NCI-H2227 (cell line): Measurements from ENCODE around the gene USP25.

Experiments
- DNase-seq: peaks from one replicate; lab custom pipeline; 2025; ENCODE audit not compliant: unreplicated experiment; lab: John Stamatoyannopoulos, UW

The USP25 gene

DNA sequence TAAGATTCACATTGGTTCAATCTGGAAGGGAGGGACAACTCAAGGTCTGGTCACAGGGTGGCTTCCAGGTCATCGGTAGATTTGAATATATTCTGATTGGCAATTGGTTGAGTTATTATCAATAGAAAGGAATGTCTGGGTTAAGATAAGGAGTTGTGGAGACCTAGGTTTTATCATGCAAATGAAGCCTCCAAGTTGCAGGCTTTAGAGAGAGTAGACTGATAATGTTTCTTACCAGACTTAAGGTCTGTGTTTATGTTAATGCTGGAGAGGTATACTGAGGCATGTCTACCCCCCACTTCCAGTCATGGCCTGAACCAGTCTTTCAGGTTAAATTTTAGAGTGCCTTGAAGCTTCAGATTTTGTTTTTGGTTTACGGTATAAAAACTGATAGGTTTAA lies 29.7 kb downstream of the USP25 start:
- DNase-seq: no peak

DNA sequence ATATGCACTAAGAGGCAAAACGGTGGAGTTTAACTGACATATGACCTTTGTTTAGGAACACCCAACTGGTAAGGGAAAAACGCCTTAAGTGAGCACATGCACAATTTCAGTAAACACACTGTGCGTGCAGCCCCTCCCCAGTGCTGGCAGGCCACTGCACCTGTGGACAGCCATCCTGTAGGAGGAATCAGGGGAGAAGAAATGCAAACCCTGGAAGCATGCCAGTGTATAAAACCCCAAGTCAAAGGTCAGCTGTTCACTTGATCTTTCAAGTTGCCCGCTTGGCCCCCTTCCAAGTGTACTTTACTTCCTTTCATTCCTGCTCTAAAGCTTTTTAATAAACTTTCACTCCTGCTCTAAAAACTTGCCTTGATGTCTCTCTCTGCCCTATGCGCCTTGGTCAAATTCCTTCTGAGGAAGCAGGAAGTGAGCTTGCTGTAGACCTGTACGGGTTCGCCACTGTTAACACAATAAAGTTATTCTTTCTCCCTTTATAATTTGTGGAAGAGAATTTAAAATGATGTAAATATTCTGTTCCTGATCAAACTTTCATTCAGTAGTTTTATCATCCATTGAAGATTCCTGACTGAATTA lies 31.8 kb downstream of the USP25 start:
- no peak for DNase-seq

DNA sequence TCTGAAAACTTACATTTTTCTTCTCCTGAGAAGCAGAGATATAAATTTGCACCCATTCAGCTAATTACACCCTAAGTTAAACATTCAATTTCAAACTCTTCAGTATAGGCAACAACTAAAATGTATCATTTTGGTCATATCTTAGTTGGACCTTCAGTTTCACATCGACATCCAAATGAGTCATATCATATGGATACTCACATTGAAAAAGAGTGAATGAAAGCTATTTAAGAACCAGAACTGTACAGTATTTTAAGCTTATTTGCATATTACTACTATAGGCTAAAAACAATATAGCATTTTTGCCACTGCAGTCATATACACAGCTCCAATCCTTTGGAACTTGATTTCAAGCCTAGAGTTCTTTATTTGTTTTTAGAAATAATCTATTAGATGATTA lies 33.6 kb downstream of the USP25 start:
- no peak for DNase-seq

DNA sequence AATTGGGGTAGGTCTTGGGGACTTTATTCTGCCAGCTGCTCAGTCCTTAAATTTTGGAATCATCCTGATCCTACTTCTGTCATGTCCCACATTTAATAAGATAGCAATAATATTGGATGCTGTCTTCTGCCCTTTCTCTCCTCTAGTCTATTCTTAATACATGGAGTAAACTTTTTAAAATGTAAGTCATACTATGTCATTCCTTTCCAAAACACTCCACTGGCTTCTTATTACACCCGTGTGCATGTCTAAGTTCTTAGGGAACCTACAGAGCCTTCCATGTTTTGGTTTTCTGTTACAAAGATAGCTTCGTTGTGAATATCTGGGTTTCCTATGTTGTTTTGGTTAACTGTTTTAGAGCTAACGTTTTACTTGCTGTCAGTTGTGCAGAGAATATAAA lies 35.1 kb downstream of the USP25 start:
- no peak for DNase-seq

DNA sequence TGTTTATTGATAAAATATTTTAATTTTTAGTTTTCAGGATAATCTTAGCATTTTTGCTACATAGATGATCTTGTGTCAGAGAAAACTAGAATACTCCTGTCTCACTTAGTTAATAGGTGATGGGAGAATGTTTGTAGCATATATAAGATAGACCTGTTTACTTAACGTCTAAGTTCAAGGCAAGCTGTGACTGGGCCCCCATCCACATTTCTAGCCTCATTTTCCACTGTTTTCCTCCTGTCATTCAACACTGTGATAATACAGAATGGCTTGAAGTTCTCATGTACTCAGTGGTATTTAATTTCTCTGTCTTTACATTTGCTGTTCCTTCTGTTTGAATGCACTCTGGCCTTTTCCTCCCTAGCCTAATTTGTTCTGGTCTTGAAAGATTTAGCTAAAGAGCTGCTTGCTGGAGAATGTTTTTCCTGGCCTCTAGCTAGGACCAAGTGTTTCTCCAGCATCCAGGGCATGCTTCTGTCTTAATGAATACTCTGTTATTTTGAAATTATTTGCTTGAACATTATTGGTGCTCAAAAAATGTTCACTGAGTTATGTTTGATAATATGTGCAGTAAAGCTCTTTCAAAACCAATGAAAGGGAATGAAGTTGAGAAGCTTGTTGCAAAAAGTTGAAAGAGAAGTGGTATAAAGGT lies 37.3 kb downstream of the USP25 start:
- no peak for DNase-seq

DNA sequence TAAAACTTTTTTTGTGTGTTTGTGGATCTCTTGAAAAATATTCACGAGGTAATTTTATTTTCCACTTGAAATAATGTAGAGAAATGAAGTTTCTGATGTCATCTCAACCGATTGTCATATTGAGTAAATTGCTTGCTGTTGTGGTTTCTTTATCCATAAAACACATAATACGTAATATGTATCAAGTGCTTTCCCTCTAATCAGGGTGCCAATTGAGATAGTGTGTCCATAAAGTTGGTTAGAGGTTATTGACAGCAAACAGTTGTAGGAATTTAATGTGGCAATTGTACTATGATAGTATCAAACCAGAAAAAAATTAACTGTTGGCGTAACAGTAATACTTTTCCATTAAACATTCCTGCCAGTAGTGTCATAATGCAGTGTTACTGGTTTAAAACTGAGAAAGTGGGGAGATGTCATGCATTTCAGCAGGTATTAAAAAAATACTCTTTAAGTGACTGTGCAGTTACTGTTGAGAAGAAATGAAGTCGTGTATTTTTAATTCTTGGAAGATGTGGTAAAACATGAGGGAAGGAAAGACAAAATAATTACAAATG lies 38.3 kb downstream of the USP25 start:
- DNase-seq: no peak

DNA sequence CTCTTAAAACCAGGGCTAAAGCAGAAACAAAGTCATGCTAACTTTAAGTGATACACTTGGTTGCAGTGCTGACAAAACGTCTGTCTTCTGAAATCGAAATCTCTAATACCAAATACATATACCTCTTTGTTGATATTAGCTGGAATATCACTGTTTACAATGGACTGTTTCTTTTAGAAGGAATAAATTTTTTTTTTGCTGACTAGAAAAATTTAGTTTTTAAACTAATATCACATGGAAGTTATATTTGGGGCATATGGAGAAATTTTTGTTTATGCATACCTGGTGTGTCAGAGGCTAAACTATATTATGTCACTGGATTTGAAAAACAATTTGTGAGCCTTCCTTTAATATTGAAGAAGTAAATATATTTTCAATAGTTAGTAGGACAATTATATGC lies 39.1 kb downstream of the USP25 start:
- no peak for DNase-seq

DNA sequence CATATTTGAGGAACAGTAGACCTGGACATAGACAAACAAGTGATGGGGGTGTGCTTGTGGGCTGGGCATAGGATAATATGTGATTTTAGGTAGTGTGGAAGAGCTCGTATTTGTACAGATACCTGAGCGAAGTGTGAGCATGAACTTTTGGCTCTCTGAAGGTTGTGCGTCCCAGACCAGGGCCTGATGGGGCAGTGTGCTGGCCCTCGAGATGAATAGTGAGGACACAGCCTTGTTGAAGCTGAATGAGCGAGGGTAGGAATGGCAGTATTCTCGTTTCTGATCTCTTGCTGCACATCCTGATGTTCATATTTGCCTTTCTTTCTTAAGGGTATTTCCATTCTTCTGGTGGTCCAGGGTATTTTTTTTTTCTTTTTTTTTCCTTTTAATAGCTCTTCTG lies 41.5 kb downstream of the USP25 start:
- no peak for DNase-seq

DNA sequence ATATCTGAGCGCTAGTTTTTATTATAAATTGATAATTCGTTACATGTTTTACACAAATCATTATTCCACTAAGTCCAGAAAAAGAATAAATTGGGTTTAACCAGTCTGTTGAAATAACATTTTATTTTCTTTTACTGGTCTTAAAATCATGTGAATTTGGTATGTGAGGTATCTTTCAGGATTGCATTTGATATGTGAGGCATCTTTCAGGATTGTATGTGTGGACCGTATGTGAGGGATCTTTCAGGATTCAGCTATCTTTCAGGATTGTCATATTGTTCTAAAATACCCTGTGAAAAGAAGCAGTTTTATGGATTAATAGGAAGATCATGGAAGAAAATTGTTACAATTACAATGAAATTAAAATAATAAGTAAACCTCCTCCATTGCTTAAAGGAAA lies 42.9 kb downstream of the USP25 start:
- no peak for DNase-seq

DNA sequence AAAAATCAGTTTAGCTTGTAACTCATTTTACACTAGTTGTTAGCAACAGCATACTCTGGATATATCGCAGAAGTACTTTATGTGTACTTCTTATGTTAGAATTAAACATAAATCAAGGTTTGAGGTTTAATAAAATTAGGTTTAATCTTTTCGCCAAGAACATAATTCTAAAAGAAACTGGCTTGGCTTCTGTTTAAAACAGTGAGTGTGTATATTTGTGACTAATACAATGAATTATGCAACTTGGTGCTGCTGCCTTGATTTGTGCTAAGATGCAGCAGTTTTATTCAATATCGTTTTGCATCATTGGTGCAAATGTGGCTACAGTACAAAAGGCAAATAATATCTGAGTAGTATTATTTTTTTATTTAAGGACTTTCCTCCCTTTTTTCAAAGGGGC lies 44.8 kb downstream of the USP25 start:
- no peak for DNase-seq

DNA sequence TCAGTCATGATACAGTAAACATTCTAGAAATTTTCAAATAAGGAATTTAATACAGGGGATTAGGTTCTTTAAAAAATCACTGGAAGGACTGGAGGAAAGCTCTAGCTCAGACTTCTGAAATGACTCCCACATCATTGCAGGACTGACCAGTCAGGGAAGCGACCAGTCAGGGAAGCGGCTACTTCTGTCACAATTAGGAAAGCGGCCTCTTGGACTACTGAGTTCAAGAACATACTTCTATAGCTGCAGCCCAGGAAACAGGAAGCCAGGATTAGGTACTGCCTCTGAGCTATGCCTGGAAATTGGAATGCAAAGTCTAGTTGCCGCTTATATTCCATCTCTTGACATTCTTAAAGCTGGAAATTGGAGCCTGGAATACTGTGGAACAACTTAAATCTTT lies 45.5 kb downstream of the USP25 start:
- no peak for DNase-seq

DNA sequence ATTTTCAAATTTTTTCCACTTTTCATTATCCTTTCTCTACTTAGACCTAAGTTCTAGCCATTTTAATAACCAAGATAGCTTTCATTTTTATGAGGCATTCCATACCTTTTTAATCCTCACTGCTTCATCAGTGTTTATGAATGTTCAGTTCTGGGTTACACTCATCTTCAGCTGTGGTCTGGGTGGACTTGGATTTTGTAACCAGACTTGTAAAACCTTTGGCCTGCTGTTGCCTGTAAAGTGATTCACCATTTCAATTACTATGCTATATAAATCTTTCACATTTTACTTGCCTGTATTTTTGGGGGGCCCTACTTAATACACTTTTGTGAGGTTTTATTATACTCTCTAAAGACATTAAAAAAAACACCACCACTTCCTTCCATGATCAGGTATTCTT lies 46.2 kb downstream of the USP25 start:
- DNase-seq: no peak

DNA sequence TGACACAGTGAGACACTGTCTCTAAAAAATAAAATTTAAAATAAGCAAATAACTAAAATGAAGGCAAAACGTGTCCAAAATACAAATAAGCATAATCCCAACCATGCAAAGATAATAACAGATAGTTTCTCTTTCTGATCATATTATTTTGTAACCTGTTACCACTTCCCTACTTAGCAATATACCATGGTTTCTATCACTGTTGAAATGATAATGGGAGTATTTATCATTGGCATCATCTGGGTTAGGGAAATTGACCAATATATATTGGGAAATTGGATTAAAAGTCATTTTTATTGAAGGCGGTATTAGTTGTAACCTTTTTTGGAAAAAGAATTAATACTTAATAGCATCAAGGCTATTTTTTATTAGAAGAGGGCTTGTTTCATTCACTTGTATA lies 47.0 kb downstream of the USP25 start:
- DNase-seq: no peak

DNA sequence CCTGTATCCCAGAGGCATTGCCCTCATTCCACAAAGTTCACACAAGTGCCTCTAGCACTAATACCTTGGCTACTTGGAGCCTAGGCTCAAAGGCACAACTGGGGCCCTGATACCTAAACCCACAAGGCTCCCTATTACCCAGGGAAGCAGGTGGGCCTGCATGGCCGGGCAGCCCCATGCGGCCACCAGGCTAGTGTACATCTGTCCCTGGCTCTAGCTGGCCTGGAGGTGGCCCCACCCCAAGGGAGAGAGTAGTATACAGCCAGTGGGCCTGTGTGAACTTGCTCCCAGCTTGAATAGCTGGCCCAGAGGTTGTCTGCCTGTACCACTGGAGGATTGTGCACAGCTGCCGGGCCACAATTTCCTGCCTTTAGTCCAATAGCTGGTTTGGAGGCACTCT lies 52.2 kb downstream of the USP25 start:
- no peak for DNase-seq

DNA sequence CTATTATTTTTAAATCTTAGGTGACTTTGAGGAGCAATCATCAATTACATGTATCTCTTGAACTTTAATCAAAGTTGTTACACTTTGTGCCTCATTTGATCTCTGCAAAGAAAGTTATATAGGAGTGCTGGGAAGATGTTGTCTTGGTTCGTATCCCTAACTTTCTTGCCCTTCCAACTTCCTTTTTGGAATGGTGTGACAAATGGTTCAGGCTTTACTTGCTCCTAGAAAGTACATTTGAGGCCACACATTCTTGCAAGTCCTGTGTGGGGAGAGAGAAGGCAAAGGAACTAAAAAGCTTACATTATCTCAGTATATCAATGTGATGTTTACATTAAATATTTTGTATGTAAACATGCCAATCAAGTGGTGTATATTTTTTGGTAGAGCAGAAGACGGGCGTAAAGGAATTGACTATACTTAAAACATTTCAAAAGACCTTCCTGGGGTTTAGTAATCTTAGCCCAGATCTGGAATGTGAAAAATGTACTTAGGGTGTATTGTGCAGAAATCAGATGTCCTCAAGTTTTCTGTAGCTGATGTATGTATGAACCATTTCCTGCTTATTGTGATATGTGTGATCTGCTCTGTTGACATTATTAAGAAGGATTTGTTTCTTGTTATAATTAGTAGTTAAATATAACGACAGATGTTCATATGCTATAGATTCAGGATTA lies 59.2 kb downstream of the USP25 start:
- DNase-seq: no peak

DNA sequence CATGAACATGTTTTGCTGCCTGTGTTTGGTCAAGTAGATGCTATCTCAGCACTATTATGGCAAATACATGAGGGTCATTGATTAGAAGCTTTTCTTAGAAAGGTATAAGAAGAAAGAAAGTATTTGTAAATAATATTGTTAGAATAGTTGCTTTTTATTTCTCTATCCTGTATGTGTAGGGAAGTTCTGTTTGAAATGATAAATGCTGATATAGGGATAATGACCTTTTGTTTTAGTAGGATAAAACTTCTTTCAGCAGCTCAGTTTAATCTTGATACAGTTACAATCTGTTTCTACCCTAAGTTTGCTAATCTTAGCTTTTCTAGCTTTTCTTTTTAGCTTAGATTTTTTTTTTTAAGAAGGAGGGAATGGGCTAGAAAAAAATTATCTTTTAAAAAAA lies 63.3 kb downstream of the USP25 start:
- no peak for DNase-seq

DNA sequence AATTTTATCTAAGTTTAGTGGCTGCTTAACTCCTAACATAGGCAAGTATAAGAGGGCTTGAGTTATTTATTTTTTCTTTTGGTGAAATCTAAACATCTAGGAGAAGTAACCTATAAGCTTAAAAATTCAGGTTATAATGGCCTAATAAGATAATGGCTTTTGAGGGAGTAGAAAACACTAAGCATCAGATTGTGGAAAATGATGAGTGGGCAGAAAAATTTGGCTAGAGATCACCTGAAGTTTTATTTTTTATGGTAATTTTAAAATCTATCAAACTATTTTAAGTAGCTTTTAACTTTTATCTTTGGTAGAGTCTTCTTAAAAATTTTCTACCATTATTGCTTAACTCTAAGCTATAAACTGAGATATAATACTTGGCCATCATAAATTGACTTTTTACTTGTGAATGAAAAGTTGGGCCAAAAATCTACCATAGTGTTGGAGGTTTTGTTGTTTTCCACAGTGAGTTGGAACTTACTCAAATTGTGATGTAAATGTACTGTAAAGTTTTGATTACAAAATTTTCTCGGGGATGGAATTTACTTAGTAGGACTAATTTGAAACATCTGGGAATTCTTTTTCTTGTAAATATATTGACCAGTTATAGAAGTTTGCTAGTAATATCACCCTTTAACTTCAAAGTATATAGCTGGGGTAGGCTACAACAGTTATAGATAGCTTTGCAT lies 63.9 kb downstream of the USP25 start:
- no peak for DNase-seq

DNA sequence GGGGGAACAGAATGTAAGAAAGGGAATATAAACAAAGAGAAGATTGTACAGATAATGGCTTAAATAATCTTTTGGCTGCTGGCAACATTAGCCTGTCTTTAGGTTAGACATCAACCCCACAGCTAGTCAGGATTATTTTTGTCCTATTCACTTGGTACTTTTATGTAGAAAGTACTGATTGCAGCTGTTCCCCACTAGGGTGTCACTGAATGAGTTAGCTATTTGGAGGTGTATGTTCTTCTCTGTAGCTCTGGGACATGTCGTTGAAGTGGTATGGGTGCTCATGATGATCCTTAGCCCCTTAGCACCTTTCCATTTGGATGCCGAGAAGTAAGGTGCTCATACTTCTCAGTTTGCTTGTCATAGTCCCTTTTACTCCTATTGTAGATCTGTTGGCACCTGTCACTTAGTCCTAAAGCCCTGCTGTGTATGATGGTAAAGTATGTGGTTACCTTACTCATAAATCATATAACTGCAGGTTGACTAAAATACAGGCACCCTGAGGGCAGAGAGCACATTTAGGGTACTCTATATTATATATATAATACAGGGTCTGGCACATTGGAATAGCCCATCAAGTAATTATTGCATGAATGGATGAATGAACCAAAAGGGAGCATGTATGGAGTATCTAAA lies 64.6 kb downstream of the USP25 start:
- no peak for DNase-seq

DNA sequence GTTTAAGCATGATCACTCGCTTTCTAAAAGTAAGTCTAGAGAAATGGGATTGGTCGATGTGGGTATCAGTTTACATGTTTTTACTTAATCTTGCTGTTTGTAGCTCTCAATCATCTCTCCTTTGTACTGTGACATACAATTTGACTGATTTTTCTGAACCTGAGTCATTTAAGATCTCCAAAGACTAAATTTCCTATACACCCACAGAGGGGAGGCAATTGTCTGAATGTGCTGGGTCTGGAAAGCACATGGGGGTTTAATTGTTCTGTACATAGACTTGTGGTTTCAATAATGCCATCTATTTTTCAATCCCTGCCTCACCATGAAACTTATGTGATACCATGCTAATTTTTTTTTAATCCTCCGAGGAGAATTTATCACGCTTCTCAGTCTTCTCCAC lies 65.8 kb downstream of the USP25 start:
- no peak for DNase-seq

DNA sequence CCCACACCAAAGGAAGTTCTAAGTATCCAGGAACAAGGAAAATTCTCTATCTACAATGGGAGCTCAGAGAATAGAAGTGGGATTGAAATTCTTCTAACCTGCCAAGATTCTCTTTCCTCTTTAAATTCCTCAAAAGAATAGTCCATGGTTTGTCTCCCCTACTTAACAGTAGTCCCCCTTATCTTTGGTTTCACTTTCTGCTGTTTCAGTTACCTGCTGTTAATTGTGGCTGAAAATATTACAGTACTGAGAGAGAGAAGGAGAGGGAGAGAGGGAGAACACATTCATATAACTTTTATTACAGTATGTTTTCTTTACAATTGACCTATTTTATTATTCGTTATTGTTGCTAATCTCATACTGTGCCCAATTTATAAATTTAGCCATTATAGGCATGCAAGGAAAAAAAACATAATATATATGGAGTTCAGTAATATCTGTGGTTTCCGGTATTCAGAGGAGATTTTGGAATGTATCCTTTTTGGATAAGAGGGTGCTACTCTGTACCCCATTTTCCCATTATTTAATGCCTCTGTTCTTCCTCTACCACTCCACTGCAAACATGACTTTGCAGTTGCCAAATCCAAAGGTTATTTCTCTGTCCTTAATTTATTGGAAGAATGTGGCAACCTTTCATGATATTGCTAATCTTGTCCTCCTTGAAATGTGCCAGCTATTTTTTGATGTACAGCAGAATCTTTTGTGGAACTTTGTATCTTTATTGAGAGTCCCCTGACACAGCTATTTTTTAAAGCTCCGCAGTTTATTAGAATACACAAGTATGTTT lies 68.0 kb downstream of the USP25 start:
- no peak for DNase-seq
